ENCODE results near the gene MCF2L.

Gene MCF2L

GRCh38 chr13:113041896-113042295 is 72.9 kb downstream of the MCF2L start:
- no peak overlapping the region for H3K4me3 ChIP-seq (ENCODE audit: low read depth, low read length)
- in situ Hi-C loops (cut with HindIII; ENCODE audit: low sequenced_read_pairs) = no loop called here
- TF ChIP-seq, protein P1, sequence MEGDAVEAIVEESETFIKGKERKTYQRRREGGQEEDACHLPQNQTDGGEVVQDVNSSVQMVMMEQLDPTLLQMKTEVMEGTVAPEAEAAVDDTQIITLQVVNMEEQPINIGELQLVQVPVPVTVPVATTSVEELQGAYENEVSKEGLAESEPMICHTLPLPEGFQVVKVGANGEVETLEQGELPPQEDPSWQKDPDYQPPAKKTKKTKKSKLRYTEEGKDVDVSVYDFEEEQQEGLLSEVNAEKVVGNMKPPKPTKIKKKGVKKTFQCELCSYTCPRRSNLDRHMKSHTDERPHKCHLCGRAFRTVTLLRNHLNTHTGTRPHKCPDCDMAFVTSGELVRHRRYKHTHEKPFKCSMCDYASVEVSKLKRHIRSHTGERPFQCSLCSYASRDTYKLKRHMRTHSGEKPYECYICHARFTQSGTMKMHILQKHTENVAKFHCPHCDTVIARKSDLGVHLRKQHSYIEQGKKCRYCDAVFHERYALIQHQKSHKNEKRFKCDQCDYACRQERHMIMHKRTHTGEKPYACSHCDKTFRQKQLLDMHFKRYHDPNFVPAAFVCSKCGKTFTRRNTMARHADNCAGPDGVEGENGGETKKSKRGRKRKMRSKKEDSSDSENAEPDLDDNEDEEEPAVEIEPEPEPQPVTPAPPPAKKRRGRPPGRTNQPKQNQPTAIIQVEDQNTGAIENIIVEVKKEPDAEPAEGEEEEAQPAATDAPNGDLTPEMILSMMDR (IDR thresholded peaks at IDR 0.05; ENCODE audit: low read depth, low read length) = no peak
- no peak for DNase-seq (ENCODE audit: low read depth, low spot score)

- DNase-seq (ENCODE audit: low read depth, low spot score) = no peak
- TF ChIP-seq, protein P1 (IDR thresholded peaks at IDR 0.05; ENCODE audit: low read depth, low read length) = no peak
- in situ Hi-C loops (cut with HindIII; ENCODE audit: low sequenced_read_pairs) = no loop called here
- no peak overlapping the region for H3K4me3 ChIP-seq (ENCODE audit: low read depth, low read length)
These were observed 73.4 kb downstream of the MCF2L start for GRCh38 chr13:113042456-113042855.

DNA sequence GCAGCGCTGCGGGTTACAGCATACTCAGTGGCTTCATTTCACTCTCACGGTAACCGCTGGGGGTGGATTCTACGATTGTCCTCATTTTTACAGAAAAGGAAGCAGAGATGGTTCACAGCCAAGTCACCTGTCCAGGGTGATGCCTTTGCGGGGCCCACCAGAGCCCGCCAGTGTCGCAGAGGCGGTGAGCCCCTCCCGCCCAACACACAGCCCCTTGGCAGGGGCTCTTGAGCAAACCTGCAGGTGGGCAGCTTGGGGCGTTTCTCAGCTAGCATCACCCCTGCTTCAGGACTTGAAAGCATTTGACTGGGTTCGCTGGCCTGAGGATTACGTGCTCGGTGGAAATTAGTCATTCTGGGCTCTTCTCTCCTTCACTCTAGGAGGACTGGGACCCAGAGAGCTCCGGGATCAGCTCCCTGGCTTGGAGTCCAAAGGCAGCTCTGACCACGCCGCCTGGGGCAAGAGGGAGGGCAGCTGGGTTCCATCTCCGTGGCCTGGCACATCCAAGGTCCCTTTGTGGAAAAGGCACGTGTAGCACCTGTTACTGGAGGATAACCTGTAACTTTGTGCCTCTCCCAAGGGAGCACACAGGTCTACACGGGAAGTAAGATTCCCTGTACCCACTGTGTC is 74.1 kb downstream of the MCF2L start:
- TF ChIP-seq, protein P1 (IDR thresholded peaks at IDR 0.05; ENCODE audit: low read depth, low read length) = no peak
- no peak for DNase-seq (ENCODE audit: low read depth, low spot score)
- H3K4me3 ChIP-seq (ENCODE audit: low read depth, low read length) = no peak overlapping the region
- in situ Hi-C loops (cut with HindIII; ENCODE audit: low sequenced_read_pairs) = no loop called here

GRCh38 chr13:113043931-113044330 is 74.9 kb downstream of the MCF2L start:
- TF ChIP-seq, protein P1 (IDR thresholded peaks at IDR 0.05; ENCODE audit: low read depth, low read length) = no peak
- DNase-seq (ENCODE audit: low read depth, low spot score) = no peak
- in situ Hi-C loops (cut with HindIII; ENCODE audit: low sequenced_read_pairs) = no loop called here
- no peak overlapping the region for H3K4me3 ChIP-seq (ENCODE audit: low read depth, low read length)

DNA sequence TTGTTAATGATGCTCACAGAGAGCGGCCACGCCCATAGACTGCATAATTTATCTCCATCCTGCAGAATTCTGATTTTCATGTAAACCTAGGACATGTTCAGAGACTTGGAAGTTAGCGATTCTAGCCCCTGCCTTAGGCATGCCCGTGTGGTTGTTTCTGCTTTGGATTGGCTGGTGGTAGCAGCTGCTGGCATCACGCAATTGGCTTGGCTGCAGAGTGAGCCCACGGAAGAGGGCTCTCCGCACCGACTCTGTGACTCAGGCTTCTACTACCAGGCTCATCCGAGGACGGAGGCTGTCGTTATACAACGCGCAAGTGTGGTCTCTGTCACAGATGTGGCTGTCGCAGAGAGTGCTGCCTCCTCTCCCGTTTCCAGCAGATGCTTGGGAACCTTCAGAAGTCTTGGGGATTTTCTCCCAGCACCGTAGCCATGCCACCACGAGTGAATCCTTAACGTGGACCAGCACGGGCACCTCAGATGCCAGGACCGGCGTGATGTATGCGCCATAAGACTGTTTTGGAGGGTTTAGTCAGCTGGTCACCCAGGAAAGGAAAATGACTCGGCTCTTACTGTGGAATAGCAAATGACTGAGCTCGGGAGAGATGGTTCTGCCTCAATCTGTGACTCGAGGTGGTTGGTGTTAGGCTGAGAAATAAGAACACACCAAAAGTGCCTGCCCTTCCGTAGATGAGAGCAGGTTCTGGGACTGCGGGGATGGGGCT is 75.5 kb downstream of the MCF2L start:
- DNase-seq (ENCODE audit: low read depth, low spot score) = no peak
- H3K4me3 ChIP-seq (ENCODE audit: low read depth, low read length) = no peak overlapping the region
- in situ Hi-C loops (cut with HindIII; ENCODE audit: low sequenced_read_pairs) = no loop called here
- TF ChIP-seq, protein P1 (IDR thresholded peaks at IDR 0.05; ENCODE audit: low read depth, low read length) = no peak

DNA sequence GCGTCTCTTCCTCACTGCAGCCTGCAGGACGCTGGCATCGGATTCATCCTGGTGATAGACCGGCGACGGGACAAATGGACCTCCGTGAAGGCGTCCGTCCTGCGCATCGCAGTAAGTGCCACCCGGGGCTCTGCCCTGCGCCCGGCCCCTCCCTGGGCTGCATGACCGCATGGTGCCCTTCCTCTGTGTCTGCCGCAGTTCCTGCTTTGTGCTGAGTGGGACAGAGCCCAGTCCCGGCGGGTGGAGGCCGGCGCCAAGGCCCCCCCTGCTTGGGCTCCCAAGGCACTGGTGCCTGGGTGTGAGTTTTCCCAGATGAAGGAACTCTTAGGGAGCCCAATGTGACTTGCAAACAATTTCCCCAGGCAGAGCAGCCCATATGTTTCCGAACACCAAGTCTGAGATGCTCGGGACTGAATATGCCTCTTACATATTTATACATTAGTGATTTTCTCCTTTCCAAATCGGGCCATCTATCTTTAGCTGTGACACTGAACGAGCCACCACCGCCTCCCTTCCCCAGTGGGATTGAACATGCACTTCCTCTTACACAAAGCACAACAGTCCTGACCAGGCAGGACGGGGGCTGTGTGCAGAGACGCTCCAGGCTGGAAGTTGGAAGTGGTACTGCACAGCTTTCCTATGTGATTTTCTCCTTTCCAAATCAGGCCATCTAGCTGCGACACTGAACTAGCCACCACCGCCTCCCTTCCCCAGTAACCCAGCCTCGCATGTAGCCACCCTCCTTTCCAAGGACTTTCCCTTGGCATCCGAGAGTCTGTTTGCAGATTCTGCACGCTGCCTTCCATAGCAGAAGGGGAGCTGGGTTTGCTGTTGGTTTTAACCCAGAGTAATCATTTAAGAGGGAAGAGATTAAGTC is 76.5 kb downstream of the MCF2L start:
- H3K4me3 ChIP-seq (ENCODE audit: low read depth, low read length) = no peak overlapping the region
- TF ChIP-seq, protein P1 (IDR thresholded peaks at IDR 0.05; ENCODE audit: low read depth, low read length) = no peak
- in situ Hi-C loops (cut with HindIII; ENCODE audit: low sequenced_read_pairs) = no loop called here
- DNase-seq (ENCODE audit: low read depth, low spot score) = no peak

Data from astrocyte of the spinal cord (primary cell).